Activated CD8-positive, alpha-beta memory T cell treated with anti-CD3 and anti-CD28 coated beads for 1 hour (primary cell): ENCODE data around the gene PPRC1.

Experiments
- DNase-seq, 2 donors: peaks; one replicate each; pipeline ENCODE4 v3.0.0-alpha.2; 2020; ENCODE audit warnings: low read depth in 1 of 2; ENCODE audit errors: extremely low read depth in 1 of 2

PPRC1 gene

DNA sequence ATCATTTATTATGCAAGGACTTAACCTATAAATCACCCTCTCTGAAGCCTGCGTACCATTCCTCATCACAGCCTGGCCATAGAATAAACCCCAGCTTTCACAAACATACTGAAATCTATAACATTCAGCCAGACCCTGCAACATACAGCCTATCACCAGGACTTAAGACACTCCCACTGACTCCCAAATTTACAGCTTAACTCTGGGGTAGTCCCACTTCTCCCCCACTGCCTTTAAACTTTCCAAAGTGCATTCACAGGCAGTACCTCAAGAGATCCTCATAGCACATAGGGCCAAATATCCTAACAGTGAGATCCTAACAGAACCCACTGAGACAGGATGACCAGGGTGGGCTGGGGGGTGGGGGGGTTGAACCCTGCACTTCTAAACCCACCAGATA lies 16.2 kb upstream of the PPRC1 start:
- no peak for DNase-seq

DNA sequence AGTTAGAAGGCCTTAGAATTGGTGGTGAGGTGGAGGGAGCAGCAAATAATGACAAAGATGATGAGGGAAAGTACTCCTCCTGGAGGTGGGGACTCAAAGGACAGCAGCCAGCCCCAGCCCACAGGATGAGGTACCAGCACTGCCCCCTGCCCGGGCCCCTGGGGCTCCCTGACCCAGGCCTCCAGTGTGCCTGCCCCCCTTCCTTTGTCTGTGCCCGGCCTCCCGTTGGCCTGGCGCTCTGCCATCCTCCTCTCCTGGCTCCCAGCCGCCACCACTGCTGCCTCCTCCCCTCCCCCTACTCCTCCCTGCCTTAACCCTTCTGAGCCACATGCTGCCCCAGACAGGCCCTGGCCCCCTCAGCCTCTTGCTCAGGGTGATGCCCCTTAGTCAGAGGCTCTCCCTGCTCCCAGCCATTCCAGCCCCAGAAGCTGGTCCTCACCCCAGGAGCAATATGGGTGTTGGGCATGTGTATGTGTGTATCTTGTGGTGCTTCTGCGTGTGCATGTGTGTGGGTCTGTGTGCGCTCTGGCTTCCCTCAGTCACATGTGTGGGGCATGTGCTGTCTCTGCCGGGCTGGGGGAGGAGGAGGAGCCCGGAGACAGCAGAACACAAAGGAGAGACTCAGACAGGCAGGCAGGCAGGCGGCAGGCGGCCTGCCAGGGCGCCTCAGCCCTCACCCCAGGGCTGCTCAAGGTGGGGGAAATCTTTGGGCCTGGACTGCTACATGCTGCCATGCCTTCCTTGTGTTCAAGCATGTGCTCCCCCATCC lies 15.3 kb upstream of the PPRC1 start:
- no peak for DNase-seq

DNA sequence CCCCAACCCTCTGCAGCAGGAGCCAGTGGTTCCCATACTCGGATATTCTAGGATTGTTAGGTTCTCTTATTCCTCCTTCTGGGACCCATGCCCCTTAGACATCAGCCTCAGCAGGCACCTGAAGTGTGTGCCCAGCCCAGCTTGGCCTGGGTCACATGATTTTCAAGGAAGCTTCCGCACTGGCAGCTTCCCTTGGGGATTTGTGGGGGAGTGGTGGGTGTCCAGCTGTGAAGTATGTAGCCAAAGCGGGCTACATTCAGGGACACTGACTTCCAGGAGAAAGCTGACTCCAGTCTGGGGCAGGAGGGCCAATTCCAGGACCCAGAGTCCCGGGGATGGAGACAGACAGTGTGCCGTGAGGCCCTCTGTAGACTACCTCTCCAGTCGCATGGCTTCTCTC lies 14.0 kb upstream of the PPRC1 start:
- DNase-seq = no peak

DNA sequence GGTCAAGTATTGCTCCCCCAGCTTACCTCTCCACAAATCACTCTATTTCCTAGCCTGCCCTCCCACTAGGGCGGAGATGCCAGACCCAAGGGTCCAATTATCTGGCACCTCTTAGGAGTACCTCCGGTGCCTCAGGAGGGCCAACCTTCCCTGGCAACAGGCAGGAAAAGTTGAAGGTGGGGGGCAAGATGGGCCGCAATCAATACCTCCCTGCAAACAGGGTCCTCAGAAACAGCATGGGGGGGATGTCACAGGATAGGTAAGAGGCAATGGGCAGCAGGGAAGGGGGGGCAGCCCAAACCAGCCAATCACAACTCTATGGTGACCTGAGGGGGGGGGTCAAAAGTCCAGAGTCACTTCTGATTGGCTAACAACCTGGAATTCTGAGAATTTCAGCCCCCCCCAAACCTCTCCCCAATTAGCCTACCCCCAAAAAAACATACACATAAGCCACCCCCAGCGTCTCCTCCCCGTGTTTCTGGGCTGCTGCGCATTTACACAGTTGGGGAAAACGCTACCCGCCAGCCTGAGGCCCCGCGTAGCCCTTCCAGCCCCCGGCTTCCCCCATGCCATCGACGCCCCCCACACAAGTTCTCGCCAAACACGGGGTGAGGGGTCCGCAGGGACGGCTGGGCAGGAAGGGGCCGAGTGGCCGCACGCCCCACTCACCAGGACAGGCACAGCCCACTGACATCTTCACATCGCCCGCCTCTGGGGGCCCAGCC lies 13.3 kb upstream of the PPRC1 start:
- no peak for DNase-seq

DNA sequence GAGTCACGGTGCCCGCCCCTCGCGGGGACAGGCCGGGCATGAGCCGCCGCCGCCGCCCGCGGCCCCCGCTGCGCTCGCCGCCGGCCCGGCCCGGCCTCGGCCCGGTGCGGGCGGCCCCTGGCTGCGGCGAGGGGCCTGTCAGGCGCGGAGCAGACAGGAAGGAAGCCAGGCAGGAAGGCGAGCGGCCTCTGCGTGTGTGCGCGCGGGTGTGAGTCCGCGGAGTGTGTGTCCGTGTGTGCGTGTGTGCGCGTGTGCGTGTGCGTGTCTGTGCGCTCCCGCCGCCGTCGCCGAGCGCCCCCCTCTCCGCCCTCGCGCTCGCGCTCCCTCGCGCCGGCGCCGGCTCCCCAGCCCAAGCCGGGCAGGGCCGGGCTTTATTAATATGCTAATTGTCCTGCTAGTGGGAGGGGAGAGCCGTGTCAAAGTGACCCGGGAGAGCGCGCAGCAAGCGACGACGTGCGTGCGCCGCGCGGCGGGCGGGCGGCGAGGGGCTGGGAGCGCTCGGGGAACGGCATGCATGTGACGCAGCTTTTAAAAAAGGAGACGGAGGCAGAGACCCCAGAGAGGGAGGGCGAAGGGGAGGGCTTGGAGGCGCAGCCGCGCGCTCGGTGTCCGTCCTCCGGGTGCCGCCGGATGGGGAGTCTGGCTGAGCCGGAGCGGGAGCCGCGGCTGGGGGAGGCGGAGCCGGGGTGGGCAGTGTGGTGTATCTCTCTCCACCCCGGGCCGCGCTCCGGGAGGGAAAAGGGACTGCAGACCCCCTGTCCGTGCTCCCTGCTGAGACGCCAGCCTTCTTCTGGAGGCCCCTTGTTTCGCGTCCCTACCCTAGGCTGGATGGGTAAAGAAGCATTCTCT lies 12.5 kb upstream of the PPRC1 start, which contains the start of gene LDB1:
Gene LDB1, minus strand, starts transcription at position 227 of the 849 bp plus-strand sequence. CDS start 258 bp downstream, outside the sequence.
- DNase-seq = peak in 1 of 2 donors; percentile 45

DNA sequence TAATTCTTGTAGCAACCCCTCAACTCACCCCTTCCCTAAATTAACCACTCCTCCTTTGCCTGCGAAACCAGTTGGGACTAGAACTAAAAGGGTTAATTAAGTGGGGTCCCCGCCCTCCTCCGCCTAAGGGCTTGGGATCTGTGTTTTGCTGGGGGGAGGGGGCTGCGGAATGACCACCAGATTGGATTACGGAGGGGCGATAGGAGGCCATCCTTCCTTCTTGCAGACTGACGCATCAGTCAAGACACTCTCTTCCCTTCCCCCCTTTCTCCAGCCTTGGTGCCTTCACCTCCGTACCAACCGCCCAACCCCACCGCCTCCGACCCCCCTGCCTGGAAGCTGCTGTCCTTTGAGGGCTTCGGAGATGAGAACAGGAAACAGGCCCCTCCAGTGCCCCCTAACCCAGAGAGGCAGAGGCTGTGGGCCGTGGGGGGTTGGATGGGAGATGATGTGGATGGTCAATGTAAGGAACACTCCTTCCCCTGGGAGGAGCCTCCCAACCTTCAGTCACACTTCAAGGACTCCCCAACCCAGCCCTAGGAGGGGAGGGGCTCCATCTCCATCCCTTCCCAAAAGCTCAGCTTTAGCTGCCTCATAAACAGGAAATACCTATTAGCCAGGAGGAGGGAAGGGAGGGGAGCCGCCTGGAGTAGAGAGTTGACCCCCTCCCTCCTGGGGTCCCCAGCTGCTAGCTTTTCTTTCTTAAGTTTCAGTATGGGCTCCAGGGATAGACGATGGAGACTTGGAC lies 11.7 kb upstream of the PPRC1 start:
- DNase-seq = no peak

DNA sequence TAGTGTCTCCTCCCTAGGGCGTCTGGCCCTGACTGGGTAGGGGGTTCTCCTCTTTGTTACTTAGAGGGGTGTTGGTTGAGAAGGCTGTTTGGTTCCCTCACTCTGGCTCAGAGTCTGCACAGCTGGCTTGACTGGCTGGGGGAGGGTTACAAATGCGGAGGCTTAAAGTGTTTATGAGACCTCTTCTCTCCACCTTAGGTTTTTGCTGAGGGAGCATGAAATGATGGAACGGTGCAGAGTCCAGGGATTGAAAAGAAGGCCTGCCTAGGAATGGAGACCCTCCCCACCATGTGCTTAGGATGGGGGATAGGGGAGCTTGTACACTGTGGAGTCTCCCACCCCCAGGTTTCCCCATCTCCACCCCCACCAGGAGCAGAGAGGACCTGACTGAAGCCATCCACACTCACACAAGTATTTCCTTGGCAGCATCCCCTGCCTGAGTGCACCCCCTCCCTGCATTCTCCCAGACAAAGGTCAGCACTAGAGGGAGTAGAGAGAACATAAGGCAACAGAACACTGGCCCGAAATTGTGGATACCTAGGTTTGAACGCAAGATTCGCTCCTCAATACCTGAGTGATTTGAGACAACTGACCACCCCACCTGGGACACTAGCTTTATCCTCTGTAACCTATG lies 11.0 kb upstream of the PPRC1 start:
- DNase-seq = no peak

DNA sequence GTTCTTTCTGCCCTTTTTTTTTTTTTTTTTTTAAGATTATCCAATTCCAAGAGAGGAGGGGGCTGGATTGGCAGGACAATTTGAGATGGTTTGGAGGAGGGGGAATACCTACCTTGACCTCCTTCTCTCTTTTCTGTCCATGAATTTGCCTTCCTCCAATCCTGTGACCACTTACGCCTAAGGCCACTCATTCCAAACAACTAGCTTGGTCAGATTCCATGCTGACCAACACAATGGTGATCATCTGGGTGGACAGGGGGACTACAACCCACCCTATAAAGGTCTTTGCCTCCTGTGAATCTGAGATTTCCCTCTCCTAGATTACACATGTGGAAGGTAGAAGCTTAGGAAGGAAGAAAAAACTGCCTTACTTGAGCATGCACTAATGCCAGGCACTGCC lies 10.4 kb upstream of the PPRC1 start:
- DNase-seq = no peak

DNA sequence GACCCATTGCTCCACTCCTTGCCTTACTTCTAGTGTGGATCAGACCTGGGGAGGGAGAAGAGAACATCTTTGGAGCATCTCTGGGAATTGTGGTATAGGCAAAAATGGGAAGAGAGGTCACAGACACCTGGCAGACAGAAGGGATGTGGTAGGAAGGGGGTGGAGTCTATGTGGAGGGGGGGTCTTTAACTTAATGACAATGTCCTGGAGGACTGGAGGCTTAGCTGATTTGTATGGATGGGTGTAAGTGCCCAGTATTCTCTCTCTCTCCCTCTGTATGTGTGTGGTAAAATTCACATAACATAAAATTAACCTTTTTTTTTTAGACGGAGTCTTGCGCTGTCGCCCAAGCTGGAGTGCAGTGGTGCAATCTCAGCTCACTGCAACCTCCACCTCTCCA lies 9.6 kb upstream of the PPRC1 start:
- no peak for DNase-seq

DNA sequence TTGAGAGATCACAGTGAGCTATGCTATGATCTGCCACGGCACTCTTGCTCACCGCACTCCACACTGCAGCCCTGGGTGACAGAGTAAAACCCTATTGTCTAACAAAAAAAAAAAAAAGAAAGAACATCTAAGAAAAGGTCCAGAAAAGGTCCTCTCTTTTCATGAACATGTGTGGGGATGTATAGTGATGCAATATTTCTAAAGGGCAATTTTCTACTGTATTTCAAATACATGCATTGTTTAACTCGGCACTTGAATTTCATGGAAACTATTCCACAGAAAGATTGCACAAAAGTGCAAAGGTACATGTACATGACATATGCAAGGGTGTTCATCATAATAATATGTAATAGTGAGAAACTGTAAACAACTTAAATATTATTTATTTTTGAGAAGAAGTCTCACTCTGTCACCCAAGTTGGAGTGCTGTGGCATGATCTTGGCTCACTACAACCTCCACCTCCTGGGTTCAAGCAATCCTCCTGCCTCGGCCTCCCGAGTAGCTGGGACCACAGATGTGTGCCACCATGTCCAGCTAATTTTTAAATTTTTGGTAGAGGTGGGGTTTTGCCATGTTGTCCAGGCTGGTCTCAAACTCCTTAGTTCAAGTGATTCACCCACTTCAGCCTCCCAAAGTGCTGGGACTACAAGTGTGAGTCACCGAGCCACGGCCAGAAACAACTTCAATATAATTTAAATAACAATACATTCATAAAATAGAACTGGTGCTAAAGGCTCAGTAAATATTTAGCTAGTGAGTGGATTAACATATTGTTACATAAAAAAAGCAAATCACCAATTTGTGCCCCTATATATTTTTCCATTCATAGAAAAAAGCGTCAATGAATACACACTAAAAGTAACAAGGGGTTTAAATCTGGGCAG lies 1.3 kb upstream of the PPRC1 start:
- DNase-seq = no peak

DNA sequence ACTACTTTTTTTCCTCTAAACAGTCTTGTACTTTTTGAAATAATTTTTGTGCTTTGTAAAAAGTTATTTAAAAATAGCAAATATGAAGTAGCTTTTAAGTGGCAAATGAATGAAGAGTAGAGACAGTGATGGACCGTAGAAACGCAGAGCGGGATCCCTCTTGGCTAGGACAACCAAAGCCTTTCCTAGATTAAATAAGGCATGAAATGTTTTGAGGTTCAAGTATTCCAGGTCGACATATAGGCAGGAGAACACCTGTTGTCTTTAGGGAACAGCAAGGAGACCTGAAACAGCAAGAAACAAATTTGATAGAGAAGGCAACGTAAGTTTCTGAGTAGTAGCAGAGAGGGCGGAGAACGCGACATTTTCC lies 662 bp upstream of the PPRC1 start:
- no peak for DNase-seq

DNA sequence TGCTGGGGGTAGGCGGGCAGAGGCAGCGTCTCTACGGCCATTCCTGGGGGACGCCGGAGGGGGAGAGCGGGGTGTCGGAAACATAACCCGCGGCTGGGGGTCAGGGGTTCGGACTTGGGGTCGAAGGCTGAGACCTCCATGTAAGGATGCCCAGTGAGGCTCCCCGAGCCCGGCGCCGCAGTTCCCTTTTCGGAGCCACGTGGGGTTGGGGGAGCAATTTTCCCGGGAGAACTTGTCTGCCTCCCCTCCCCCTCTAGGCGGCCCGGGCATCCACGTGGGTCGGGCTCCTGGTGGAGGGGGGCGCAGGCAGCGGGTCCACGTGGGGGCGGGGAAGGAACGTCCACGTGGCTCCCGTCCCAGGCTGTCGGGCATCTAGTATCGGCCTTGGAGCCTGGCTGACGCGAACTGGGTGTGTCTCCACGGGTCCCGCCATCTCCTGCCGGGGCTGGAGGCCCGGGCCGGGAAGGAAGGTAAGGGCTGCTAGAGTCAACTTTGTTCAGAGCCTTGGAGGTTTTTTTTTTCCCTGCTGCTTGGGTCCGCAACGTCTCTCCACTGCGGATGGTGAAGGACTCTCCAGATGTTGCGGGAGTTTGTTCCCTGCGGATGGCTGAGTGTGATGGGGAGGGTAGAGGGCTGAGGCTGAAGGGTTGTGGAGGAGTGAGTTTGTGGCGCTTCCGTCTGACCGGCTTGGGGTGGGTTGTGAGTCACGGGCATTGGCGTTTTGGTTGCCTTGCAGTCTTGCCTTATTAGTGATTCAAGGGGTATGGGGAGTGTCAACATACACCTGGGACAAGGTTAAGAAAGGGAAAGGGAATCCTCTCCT lies 744 bp downstream of the PPRC1 start:
- DNase-seq = peak in 1 of 2 donors; percentile 29

DNA sequence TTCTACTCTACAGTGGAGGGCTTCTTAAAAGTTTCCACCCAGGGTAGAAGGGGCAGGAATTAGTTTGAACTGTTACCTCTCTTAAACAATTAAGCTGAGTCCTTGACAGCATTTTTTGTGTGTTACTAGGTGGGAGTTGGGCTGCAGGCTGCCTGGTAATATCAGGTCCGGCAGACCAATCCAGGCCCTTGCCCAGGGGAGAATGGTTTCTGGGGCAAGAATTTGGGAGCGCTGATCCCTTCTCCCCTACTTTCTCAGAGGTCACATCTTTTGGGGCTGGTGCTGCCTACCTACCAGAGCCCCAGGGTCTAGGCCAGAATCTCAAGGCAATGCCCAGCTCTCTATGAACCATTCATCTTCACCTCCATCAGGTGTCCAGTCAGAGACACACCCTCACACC lies 1.6 kb downstream of the PPRC1 start:
- no peak for DNase-seq

DNA sequence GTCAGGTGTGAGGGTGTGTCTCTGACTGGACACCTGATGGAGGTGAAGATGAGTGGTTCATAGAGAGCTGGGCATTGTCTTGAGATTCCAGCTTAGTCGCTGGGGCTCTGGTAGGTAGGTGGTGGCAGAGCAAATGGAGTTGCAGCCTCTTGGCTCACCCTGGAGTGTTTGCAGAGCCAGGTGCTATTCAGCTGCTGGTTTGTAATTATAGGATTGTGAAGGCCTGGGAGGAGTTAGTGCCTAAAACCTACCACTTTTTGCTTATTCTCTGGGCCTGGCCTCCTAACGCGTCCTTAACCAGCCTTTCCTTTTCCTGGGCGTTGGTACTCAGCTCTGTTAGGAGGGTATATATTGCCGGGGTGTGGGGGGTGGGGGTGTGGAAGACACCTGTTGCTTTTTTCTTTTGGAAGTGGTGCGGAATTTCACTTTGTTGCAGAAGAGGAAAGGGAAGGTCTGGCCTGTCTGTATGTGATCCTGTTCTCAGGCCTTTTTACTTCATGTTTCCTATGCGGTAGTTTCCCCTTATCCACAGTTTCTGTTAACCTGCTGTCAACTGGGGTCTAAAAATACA lies 3.2 kb downstream of the PPRC1 start:
- DNase-seq = no peak

DNA sequence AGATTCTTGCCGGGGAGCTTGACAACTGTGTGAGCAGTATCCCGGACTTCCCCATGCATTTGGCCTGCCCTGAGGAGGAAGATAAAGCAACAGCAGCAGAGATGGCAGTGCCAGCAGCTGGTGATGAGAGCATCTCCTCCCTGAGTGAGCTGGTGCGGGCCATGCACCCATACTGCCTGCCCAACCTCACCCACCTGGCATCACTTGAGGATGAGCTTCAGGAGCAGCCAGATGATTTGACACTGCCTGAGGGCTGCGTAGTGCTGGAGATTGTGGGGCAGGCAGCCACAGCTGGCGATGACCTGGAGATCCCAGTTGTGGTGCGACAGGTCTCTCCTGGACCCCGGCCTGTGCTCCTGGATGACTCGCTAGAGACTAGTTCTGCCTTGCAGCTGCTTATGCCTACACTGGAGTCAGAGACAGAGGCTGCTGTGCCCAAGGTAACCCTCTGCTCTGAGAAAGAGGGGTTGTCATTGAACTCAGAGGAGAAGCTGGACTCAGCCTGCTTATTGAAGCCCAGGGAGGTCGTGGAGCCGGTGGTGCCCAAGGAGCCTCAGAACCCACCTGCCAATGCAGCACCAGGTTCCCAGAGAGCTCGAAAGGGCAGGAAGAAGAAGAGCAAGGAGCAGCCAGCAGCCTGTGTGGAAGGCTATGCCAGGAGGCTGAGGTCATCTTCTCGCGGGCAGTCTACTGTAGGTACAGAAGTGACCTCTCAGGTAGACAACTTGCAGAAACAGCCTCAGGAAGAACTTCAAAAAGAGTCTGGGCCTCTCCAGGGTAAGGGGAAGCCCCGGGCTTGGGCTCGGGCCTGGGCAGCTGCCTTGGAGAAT lies 6.7 kb downstream of the PPRC1 start:
- no peak for DNase-seq

DNA sequence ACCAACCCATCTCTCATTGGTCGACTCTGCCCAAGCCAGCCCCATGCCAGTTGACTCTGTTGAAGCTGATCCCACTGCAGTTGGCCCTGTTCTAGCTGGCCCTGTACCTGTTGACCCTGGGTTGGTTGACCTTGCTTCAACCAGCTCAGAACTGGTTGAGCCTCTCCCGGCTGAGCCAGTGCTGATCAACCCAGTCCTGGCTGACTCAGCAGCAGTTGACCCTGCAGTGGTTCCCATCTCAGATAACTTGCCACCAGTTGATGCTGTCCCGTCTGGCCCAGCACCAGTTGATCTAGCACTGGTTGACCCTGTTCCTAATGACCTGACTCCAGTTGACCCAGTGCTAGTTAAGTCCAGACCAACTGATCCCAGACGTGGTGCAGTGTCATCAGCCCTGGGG lies 7.4 kb downstream of the PPRC1 start:
- no peak for DNase-seq

DNA sequence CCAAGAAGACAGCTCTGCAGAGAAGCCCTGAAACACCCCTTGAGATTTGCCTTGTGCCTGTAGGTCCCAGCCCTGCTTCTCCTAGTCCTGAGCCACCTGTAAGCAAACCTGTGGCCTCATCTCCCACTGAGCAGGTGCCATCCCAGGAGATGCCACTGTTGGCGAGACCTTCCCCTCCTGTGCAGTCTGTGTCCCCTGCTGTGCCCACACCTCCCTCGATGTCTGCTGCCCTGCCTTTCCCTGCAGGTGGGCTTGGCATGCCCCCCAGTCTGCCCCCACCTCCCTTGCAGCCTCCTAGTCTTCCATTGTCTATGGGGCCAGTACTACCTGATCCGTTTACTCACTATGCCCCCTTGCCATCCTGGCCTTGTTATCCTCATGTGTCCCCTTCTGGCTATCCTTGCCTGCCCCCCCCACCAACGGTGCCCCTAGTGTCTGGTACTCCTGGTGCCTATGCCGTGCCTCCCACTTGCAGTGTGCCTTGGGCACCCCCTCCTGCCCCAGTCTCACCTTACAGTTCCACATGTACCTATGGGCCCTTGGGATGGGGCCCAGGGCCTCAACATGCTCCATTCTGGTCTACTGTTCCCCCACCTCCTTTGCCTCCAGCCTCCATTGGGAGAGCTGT lies 8.2 kb downstream of the PPRC1 start:
- DNase-seq = no peak
